ENCODE data around the gene C1orf210. TPM values are rescaled to one million over a fixed set of nuclear protein-coding genes. Genes with fewer than 3 reads are reported as not detected.

C1orf210 gene
- total RNA-seq, 1 experiment from 2014 or later, result 7.6 TPM

GRCh38 chr1:43252225-43252624, 33.2 kb downstream of the C1orf210 start:
- TF ChIP-seq YY1 (IDR thresholded peaks at IDR 0.05; ENCODE audit: extremely low read depth, insufficient replicate concordance, low read depth, low read length), result no peak
- no peak for TF ChIP-seq REST (IDR thresholded peaks at IDR 0.05; ENCODE audit: low read depth)
- Histone ChIP-seq H3K4me1 (ENCODE audit: control insufficient read depth in 1 of 2, insufficient read depth in 2 of 2, low read length in 2 of 2) (no peaks in the 10 kb centered on the region), H3K9ac (ENCODE audit: low read length) (no peak overlapping the region), H3K36me3 (ENCODE audit: control insufficient read depth in 1 of 2, insufficient read depth in 2 of 2, low read length in 2 of 2) (no peaks in the 10 kb centered on the region), H3K27ac (ENCODE audit: low read depth, low read length) (no peak overlapping the region), H4K20me1 (ENCODE audit: insufficient read depth) (no peaks in the 10 kb centered on the region), H2AFZ (ENCODE audit: low read depth, low read length, poor library complexity, severe bottlenecking) (no peak overlapping the region), H3K9me2 (ENCODE audit: insufficient read depth) (no peaks in the 10 kb centered on the region), H3K9me3 (ENCODE audit: control insufficient read depth in 1 of 2, insufficient read depth in 1 of 2, low read depth in 1 of 2, low read length in 2 of 2) (peaks cover 0 to 8% of the 10 kb centered on the region in 2 experiments; a peak in 2 of 4 replicates), H3K4me2 (ENCODE audit: low read length) (no peak overlapping the region), H3K27me3 (ENCODE audit: insufficient read depth, low read length) (no peaks in the 10 kb centered on the region), H3K4me3 (replicated peaks in 1 of 2; ENCODE audit: low read depth in 1 of 2, low read length in 2 of 2) (no peak overlapping the region), H3K79me2 (ENCODE audit: insufficient read depth, low read length) (no peaks in the 10 kb centered on the region)
- no peak for DNase-seq (ENCODE audit: low read depth, low spot score)
- ChIA-PET CTCF (no interaction called here), POLR2A (no interaction called here), RAD21 (ENCODE audit: low non-redundant PET in 1 of 2, low total read pairs in 2 of 2, uncharacterized antibody in 2 of 2, unreplicated experiment in 2 of 2) (no interaction called here)
- BruUV-seq (replicated peaks), result no TSS peak
- no peak for ATAC-seq
- intact Hi-C loops (cut with micrococcal nuclease), result no loop called here

- Histone ChIP-seq H3K4me3 (replicated peaks in 1 of 2; ENCODE audit: low read depth in 1 of 2, low read length in 2 of 2) (no peak overlapping the region), H3K9me2 (ENCODE audit: insufficient read depth) (no peaks in the 10 kb centered on the region), H3K36me3 (ENCODE audit: control insufficient read depth in 1 of 2, insufficient read depth in 2 of 2, low read length in 2 of 2) (no peaks in the 10 kb centered on the region), H3K9me3 (ENCODE audit: control insufficient read depth in 1 of 2, insufficient read depth in 1 of 2, low read depth in 1 of 2, low read length in 2 of 2) (peaks cover 0 to 11% of the 10 kb centered on the region in 2 experiments; a peak in 1 of 4 replicates), H3K27ac (ENCODE audit: low read depth, low read length) (no peak overlapping the region), H3K27me3 (ENCODE audit: insufficient read depth, low read length) (no peaks in the 10 kb centered on the region), H4K20me1 (ENCODE audit: insufficient read depth) (no peaks in the 10 kb centered on the region), H3K9ac (ENCODE audit: low read length) (no peak overlapping the region), H3K4me2 (ENCODE audit: low read length) (no peak overlapping the region), H3K79me2 (ENCODE audit: insufficient read depth, low read length) (no peaks in the 10 kb centered on the region), H2AFZ (ENCODE audit: low read depth, low read length, poor library complexity, severe bottlenecking) (no peak overlapping the region), H3K4me1 (ENCODE audit: control insufficient read depth in 1 of 2, insufficient read depth in 2 of 2, low read length in 2 of 2) (no peaks in the 10 kb centered on the region)
- no peak for ATAC-seq
- ChIA-PET POLR2A (no interaction called here), CTCF (no interaction called here), RAD21 (ENCODE audit: low non-redundant PET in 1 of 2, low total read pairs in 2 of 2, uncharacterized antibody in 2 of 2, unreplicated experiment in 2 of 2) (no interaction called here)
- no TSS peak for BruUV-seq (replicated peaks)
- intact Hi-C loops (cut with micrococcal nuclease), result no loop called here
- no peak for DNase-seq (ENCODE audit: low read depth, low spot score)
- TF ChIP-seq EGR1 (IDR thresholded peaks at IDR 0.05; ENCODE audit: low read depth) (no peak), POLR2A (IDR thresholded peaks at IDR 0.05; ENCODE audit: borderline replicate concordance, extremely low read depth, insufficient read depth, insufficient read length) (no peak), REST (IDR thresholded peaks at IDR 0.05; ENCODE audit: low read depth) (no peak), EZH2 (IDR thresholded peaks at IDR 0.05) (no peak), POLR2AphosphoS5 (IDR thresholded peaks at IDR 0.05; ENCODE audit: low read depth, low read length) (no peak), MAX (IDR thresholded peaks at IDR 0.05) (no peak), EZH2phosphoT487 (IDR thresholded peaks at IDR 0.05; ENCODE audit: borderline replicate concordance) (no peak), FOSL1 (IDR thresholded peaks at IDR 0.05; ENCODE audit: low read depth) (no peak), CEBPB (IDR thresholded peaks at IDR 0.05; ENCODE audit: low read depth) (no peak), ATF3 (IDR thresholded peaks at IDR 0.05) (no peak), YY1 (IDR thresholded peaks at IDR 0.05; ENCODE audit: extremely low read depth, insufficient replicate concordance, low read depth, low read length) (no peak), ZNF274 (IDR thresholded peaks at IDR 0.05; ENCODE audit: low read depth, low read length) (no peak), SRF (IDR thresholded peaks at IDR 0.05; ENCODE audit: low read depth) (no peak)
These were observed 34.4 kb downstream of the C1orf210 start for GRCh38 chr1:43251024-43251423.
